Colonic mucosa (tissue), 4 donors: Measurements from ENCODE around the gene PRRG4. TPM values are rescaled to one million over a fixed set of nuclear protein-coding genes. Genes with fewer than 3 reads are reported as not detected.
"Not testable (repeated sequence)": the region's sequence is repeated elsewhere in the genome, so short reads cannot be mapped to it uniquely, and the experiment has no call there.

Experiments
- DNase-seq: peaks from one replicate; pipeline ENCODE4 v3.0.0-alpha.2; 2020
- H3K27ac ChIP-seq: fragments of 200-600 bp; one replicate; pipeline ENCODE4 v1.8.0; 2021
- H3K27me3 ChIP-seq: fragments of 200-600 bp; one replicate; pipeline ENCODE4 v1.8.0; 2021
- H3K36me3 ChIP-seq: fragments of 200-600 bp; one replicate; pipeline ENCODE4 v1.8.0; 2021
- H3K4me1 ChIP-seq: fragments of 200-600 bp; one replicate; pipeline ENCODE4 v1.8.0; 2021; ENCODE audit warnings: mild to moderate bottlenecking
- H3K4me3 ChIP-seq: fragments of 200-600 bp; one replicate; pipeline ENCODE4 v1.8.0; 2021
- H3K9ac ChIP-seq, 2 donors: one replicate each; pipeline ENCODE4 v1.7.0; 2013; ENCODE audit warnings: control low read depth in 2 of 2, low read depth in 2 of 2, low read length in 2 of 2
- H3K9me3 ChIP-seq: fragments of 200-600 bp; one replicate; pipeline ENCODE4 v1.8.0; 2021
- CTCF ChIP-seq: fragments of 200-600 bp; IDR thresholded peaks from one replicate; pipeline ENCODE4 v1.8.0; 2022; ENCODE audit warnings: antibody characterized with exemption, mild to moderate bottlenecking
- intact Hi-C: fragments of 100-400 bp; cut with DNase I; formaldehyde crosslinking; loops from one replicate; pipeline ENCODE4 v1.14.1; 2022
- total RNA-seq, 2 donors: library from RNA; stranded (reverse); fragmentation: NEBNext Ultra II Directional in 1 of 2; extraction: Animal tissue kit (Norgen Biotek cat#: 25700) in 1 of 2; gene quantifications; one replicate each; pipeline ENCODE4 v1.2.1, GENCODE V29; 2021
- donor health status: healthy.
- donor health status: DM: no; HTN: no; CAD: no.
- donor health status: DM: no; HTN: no; CAD: no.

The PRRG4 gene
- total RNA-seq, result 10 to 100 TPM; 11.5 to 18.6 TPM

- TF ChIP-seq CTCF, result no peak
- Histone ChIP-seq H3K9me3 (no peaks in the 10 kb centered on the region), H3K27ac (peak within 1 kb of the TSS; percentile 83), H3K4me1 (no peaks in the 10 kb centered on the region), H3K9ac (peak within 1 kb of the TSS; percentile 41 to 73), H3K27me3 (no peaks in the 10 kb centered on the region), H3K36me3 (no peaks in the 10 kb centered on the region), H3K4me3 (peak within 1 kb of the TSS; percentile 68)
- peak; percentile 84 for DNase-seq
- intact Hi-C loops, result no loop called here
Observed at GRCh38 chr11:32829680-32830412, at the start of gene PRRG4. TSS of gene PRRG4 (plus strand) at chr11:32829927. CDS start at chr11:32830530, 603 bp downstream.

- H3K36me3 ChIP-seq, intact Hi-C loops, H3K9me3 ChIP-seq, H3K27me3 ChIP-seq, DNase-seq, H3K9ac ChIP-seq, H3K27ac ChIP-seq, H3K4me1 ChIP-seq, H3K4me3 ChIP-seq: not testable (repeated sequence)
Observed at GRCh38 chr11:32780839-32781238, 48.9 kb upstream of the PRRG4 start.

GRCh38 chr11:32781721-32782120, 48.0 kb upstream of the PRRG4 start:
- no peak overlapping the region for H3K9ac ChIP-seq
- H3K4me1 ChIP-seq, result no peaks in the 10 kb centered on the region
- intact Hi-C loops, result no loop called here
- DNase-seq, result no peak
- no peak for TF ChIP-seq CTCF
- no peaks in the 10 kb centered on the region for H3K27me3 ChIP-seq
- H3K9me3 ChIP-seq, result no peaks in the 10 kb centered on the region
- no peaks in the 10 kb centered on the region for H3K36me3 ChIP-seq
- H3K27ac ChIP-seq, result no peak overlapping the region
- no peak overlapping the region for H3K4me3 ChIP-seq

- Histone ChIP-seq H3K4me1 (no peaks in the 10 kb centered on the region), H3K9ac (no peak overlapping the region), H3K36me3 (no peaks in the 10 kb centered on the region), H3K27me3 (no peaks in the 10 kb centered on the region), H3K27ac (no peak overlapping the region), H3K4me3 (no peak overlapping the region), H3K9me3 (no peaks in the 10 kb centered on the region)
- TF ChIP-seq CTCF, result no peak
- intact Hi-C loops, result no loop called here
- no peak for DNase-seq
Observed at GRCh38 chr11:32785262-32785661, 44.5 kb upstream of the PRRG4 start.

GRCh38 chr11:32786811-32787210, 42.9 kb upstream of the PRRG4 start:
- intact Hi-C loops, result no loop called here
- no peaks in the 10 kb centered on the region for H3K27me3 ChIP-seq

More at GRCh38 chr11:32786811-32787210, 42.9 kb upstream of the PRRG4 start:
- Histone ChIP-seq H3K27ac (no peak overlapping the region), H3K9ac (no peak overlapping the region), H3K4me3 (no peak overlapping the region), H3K4me1 (no peaks in the 10 kb centered on the region), H3K9me3 (no peaks in the 10 kb centered on the region), H3K36me3 (no peaks in the 10 kb centered on the region)
- no peak for TF ChIP-seq CTCF
- no peak for DNase-seq
